Gastroesophageal sphincter (tissue), 4 donors: ENCODE measurements around the gene INAFM1. TPM values are rescaled to one million over a fixed set of nuclear protein-coding genes. Genes with fewer than 3 reads are reported as not detected.

ENCODE experiments used
- ATAC-seq: fragments of 150-250 bp; one replicate; pipeline ENCODE4 v1.9.1; 2016; ENCODE audit warnings: mild to moderate bottlenecking, moderate library complexity
- H3K27ac ChIP-seq, 4 donors: fragments of 200-600 bp; sonication (generic) in 3 of 4; 1 replicate in 3 of 4; 2 replicates in 1 of 4; pipeline ENCODE4 v1.5.1; 2016 to 2019
- H3K27me3 ChIP-seq: fragments of 200-600 bp; sonication (generic); one replicate; pipeline ENCODE4 v1.5.1; 2019
- H3K36me3 ChIP-seq, 2 donors: fragments of 200-600 bp; sonication (generic); one replicate each; pipeline ENCODE4 v1.5.1; 2019; ENCODE audit warnings: control low read depth in 1 of 2
- H3K4me1 ChIP-seq, 3 donors: fragments of 200-600 bp; sonication (generic); 1 replicate in 2 of 3; 2 replicates in 1 of 3; pipeline ENCODE4 v1.5.1; 2016 to 2019; ENCODE audit warnings: control low read depth in 2 of 3
- H3K4me3 ChIP-seq, 2 donors: fragments of 200-600 bp; sonication (generic); one replicate each; pipeline ENCODE4 v1.5.1; 2019; ENCODE audit warnings: mild to moderate bottlenecking in 1 of 2, moderate library complexity in 1 of 2
- H3K9me3 ChIP-seq, 3 donors: fragments of 200-600 bp; sonication (generic); one replicate each; pipeline ENCODE4 v1.5.1; 2017 to 2019; ENCODE audit warnings: control low read depth in 2 of 3
- CTCF ChIP-seq, 4 experiments: fragments of 200-600 bp in 2 of 4; fragments of 450-650 bp in 2 of 4; sonication (generic) in 1 of 4; IDR thresholded peaks; one replicate each; pipeline ENCODE4 v1.5.1; 2017 to 2019; ENCODE audit warnings: antibody characterized with exemption in 4 of 4, mild to moderate bottlenecking in 2 of 4, moderate library complexity in 2 of 4
- EP300 ChIP-seq: sonication (generic); formaldehyde crosslinking; IDR thresholded peaks from one replicate; pipeline ENCODE4 v1.6.1; 2017; ENCODE audit warnings: antibody characterized with exemption, mild to moderate bottlenecking
- POLR2A ChIP-seq, 2 donors: fragments of 450-650 bp; IDR thresholded peaks; one replicate each; pipeline ENCODE4 v1.6.1; 2017; ENCODE audit warnings: antibody characterized with exemption in 2 of 2, mild to moderate bottlenecking in 2 of 2, moderate library complexity in 1 of 2
- POLR2AphosphoS5 ChIP-seq: sonication (generic); formaldehyde crosslinking; IDR thresholded peaks from one replicate; pipeline ENCODE4 v1.6.1; 2017; ENCODE audit warnings: antibody characterized with exemption
- WGBS, 2 donors: methylation state at CpG; one replicate each; pipeline ENCODE4 v1.1.5; 2018; ENCODE audit warnings: low coverage in 1 of 2; 5-methylcytosine and 5-hydroxymethylcytosine counted together
- total RNA-seq, 4 donors: library from RNA; depleted of rRNA; stranded (reverse); fragments of >200 nt; gene quantifications; one replicate each; pipeline ENCODE4 v1.1.0, GENCODE V29; 2016

INAFM1 gene
- total RNA-seq, 4 donors from 2014 or later, result 5.0 to 14.7 (median 11.7) TPM

GRCh38 chr19:47239610-47240296 lies 34.9 kb upstream of the INAFM1 start:
- peak; percentile 57 for ATAC-seq
- Histone ChIP-seq H3K9me3 (no peaks in the 10 kb centered on the region), H3K27ac (peak overlapping the region in 3 of 4 donors; percentile 29 to 62 (median 52)), H3K27me3 (no peaks in the 10 kb centered on the region), H3K36me3 (no peaks in the 10 kb centered on the region), H3K4me3 (peak overlapping the region; percentile 3 to 48), H3K4me1 (peaks cover 0 to 56% (median 31%) of the 10 kb centered on the region in 3 donors)
- TF ChIP-seq POLR2AphosphoS5, result no peak
- no CpG with 5 or more reads among the region's 62 CpGs for WGBS, 2 donors

- Histone ChIP-seq H3K36me3 (no peaks in the 10 kb centered on the region), H3K4me3 (no peak overlapping the region), H3K27me3 (no peaks in the 10 kb centered on the region), H3K27ac (peak overlapping the region in 2 of 4 donors; percentile 1 to 12), H3K9me3 (no peaks in the 10 kb centered on the region), H3K4me1 (peaks cover 0 to 56% (median 31%) of the 10 kb centered on the region in 3 donors)
- ATAC-seq, result no peak
- 40% methylated on average over 1 of the region's 6 CpGs; no CpG with 5 or more reads in 1 of the 2 donors for whole genome bisulfite sequencing, 2 donors
- TF ChIP-seq POLR2AphosphoS5 (no peak), POLR2A (IDR thresholded peaks at IDR 0.05) (no peak), EP300 (no peak), CTCF (IDR thresholded peaks at IDR 0.05) (no peak)
These were observed 34.1 kb upstream of the INAFM1 start for GRCh38 chr19:47240556-47240955.

- H3K9me3 ChIP-seq, result no peaks in the 10 kb centered on the region
- WGBS, 2 donors, result 63 to 73% methylated on average over 2 of the region's 27 CpGs
- no peaks in the 10 kb centered on the region for H3K36me3 ChIP-seq
- no peak overlapping the region for H3K4me3 ChIP-seq
- peak; percentile 25 for ATAC-seq
- no peak for TF ChIP-seq POLR2A (IDR thresholded peaks at IDR 0.05)
- no peak for TF ChIP-seq EP300
- no peak for TF ChIP-seq CTCF (IDR thresholded peaks at IDR 0.05)
- no peak for TF ChIP-seq POLR2AphosphoS5
- peak overlapping the region in 2 of 4 donors; percentile 1 to 12 for H3K27ac ChIP-seq
- no peaks in the 10 kb centered on the region for H3K27me3 ChIP-seq
- H3K4me1 ChIP-seq, result peaks cover 0 to 56% (median 31%) of the 10 kb centered on the region in 3 donors
These were observed 33.4 kb upstream of the INAFM1 start for GRCh38 chr19:47240996-47241918.

- 76 to 84% methylated on average over 7 of the region's 7 CpGs for WGBS, 2 donors
- no peaks in the 10 kb centered on the region for H3K9me3 ChIP-seq
- ATAC-seq, result no peak
- peak overlapping the region in 2 of 4 donors; percentile 83 to 86 for H3K27ac ChIP-seq
- H3K27me3 ChIP-seq, result no peaks in the 10 kb centered on the region
- no peaks in the 10 kb centered on the region for H3K36me3 ChIP-seq
- TF ChIP-seq EP300 (no peak), CTCF (IDR thresholded peaks at IDR 0.05) (no peak), POLR2A (IDR thresholded peaks at IDR 0.05) (no peak), POLR2AphosphoS5 (no peak)
- peaks cover 0 to 56% (median 31%) of the 10 kb centered on the region in 3 donors for H3K4me1 ChIP-seq
- no peak overlapping the region for H3K4me3 ChIP-seq
These were observed 32.6 kb upstream of the INAFM1 start for GRCh38 chr19:47241919-47242577.

DNA sequence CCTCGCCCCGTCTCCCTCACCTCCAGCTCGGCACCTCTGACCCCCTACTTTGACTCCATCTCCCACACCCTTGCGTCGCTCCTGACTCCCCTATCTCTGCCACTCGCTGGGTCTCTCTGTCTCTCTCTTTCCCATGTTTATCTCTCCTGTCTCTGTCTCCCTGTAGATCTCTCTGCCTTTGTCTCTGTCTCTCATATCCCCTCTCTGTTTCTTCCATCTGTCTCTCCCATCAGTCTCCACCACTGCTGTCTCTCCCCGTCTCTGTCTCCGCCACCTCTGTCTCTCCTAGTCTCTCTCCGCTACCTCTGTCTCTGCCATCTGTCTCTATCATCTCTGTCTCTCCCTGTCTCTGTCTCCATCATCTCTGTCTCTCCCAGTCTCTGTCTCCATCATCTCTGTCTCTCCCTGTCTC lies 31.3 kb upstream of the INAFM1 start:
- H3K9me3 ChIP-seq, result no peaks in the 10 kb centered on the region
- peak overlapping the region; percentile 20 to 46 for H3K4me3 ChIP-seq
- TF ChIP-seq POLR2AphosphoS5, result no peak
- no peak for TF ChIP-seq POLR2A (IDR thresholded peaks at IDR 0.05)
- no peak for TF ChIP-seq CTCF (IDR thresholded peaks at IDR 0.05)
- no peak for TF ChIP-seq EP300
- peak overlapping the region; percentile 71 to 89 (median 84) for H3K27ac ChIP-seq
- WGBS, 2 donors, result 17% methylated on average over 7 of the region's 9 CpGs; no CpG with 5 or more reads in 1 of the 2 donors
- ATAC-seq, result no peak
- no peaks in the 10 kb centered on the region for H3K36me3 ChIP-seq
- H3K27me3 ChIP-seq, result no peaks in the 10 kb centered on the region
- peaks cover 0 to 64% (median 31%) of the 10 kb centered on the region in 3 donors for H3K4me1 ChIP-seq
